Smooth muscle cell (in vitro differentiated cells): ENCODE measurements around the gene DENND1B. TPM values are rescaled to one million over a fixed set of nuclear protein-coding genes. Genes with fewer than 3 reads are reported as not detected.
A peak's percentile ranks its signal among the peaks of the same experiment; 100 is the strongest.

ENCODE experiments used
- DNase-seq: peaks from one replicate; lab custom pipeline; 2025; ENCODE audit not compliant: unreplicated experiment; lab: John Stamatoyannopoulos, UW
- H2AFZ ChIP-seq: fragments of 200-600 bp; sonication (generic); 2 replicates; pipeline ENCODE4 v1.6.0; 2016; ENCODE audit warnings: antibody characterized with exemption, low read depth, mild to moderate bottlenecking
- H3F3A ChIP-seq: fragments of 200-600 bp; sonication (generic); 2 replicates; pipeline ENCODE4 v1.6.0; 2017; ENCODE audit warnings: antibody characterized with exemption, low read depth
- H3K27ac ChIP-seq: fragments of 200-600 bp; sonication (generic); 2 replicates; pipeline ENCODE4 v1.5.1; 2016; ENCODE audit warnings: low read depth, mild to moderate bottlenecking
- H3K27me3 ChIP-seq: fragments of 200-600 bp; sonication (generic); 2 replicates; pipeline ENCODE4 v1.6.1; 2016; ENCODE audit warnings: low read depth, mild to moderate bottlenecking
- H3K36me3 ChIP-seq: fragments of 200-600 bp; sonication (generic); 2 replicates; pipeline ENCODE4 v1.5.1; 2016; ENCODE audit warnings: low read depth
- H3K4me1 ChIP-seq: fragments of 200-600 bp; sonication (generic); 2 replicates; pipeline ENCODE4 v1.5.1; 2016; ENCODE audit warnings: low read depth
- H3K4me2 ChIP-seq: fragments of 200-600 bp; sonication (generic); 2 replicates; pipeline ENCODE4 v1.6.0; 2016; ENCODE audit warnings: mild to moderate bottlenecking
- H3K4me3 ChIP-seq: fragments of 200-600 bp; sonication (generic); 2 replicates; pipeline ENCODE4 v1.5.1; 2016; ENCODE audit warnings: mild to moderate bottlenecking
- H3K79me2 ChIP-seq: fragments of 200-600 bp; sonication (generic); 2 replicates; pipeline ENCODE4 v1.6.0; 2016; ENCODE audit warnings: low read depth, mild to moderate bottlenecking
- H3K9ac ChIP-seq: fragments of 200-600 bp; sonication (generic); 2 replicates; pipeline ENCODE4 v1.6.0; 2016; ENCODE audit warnings: low read depth
- H3K9me3 ChIP-seq: fragments of 200-600 bp; sonication (generic); replicated peaks from 2 replicates; pipeline ENCODE4 v1.5.1; 2016; ENCODE audit warnings: low read depth
- H4K20me1 ChIP-seq: fragments of 200-600 bp; sonication (generic); 2 replicates; pipeline ENCODE4 v1.6.0; 2016; ENCODE audit warnings: low read depth
- CTCF ChIP-seq: fragments of 200-600 bp; sonication (generic); IDR thresholded peaks from 2 replicates; pipeline ENCODE4 v1.5.1; 2017; ENCODE audit warnings: borderline replicate concordance, mild to moderate bottlenecking, antibody characterized with exemption; ENCODE audit not compliant: insufficient read depth, poor library complexity, severe bottlenecking
- WGBS: methylation state at CpG from one replicate; pipeline ENCODE4 v1.1.7; 2016; ENCODE audit warnings: low lambda C conversion rate; 5-methylcytosine and 5-hydroxymethylcytosine counted together
- polyA plus RNA-seq: library from polyadenylated mRNA; unstranded; fragments of >200 nt; fragmentation: Nextera tagmentation; extraction: Ambion mirVana; gene quantifications from 2 replicates; pipeline ENCODE4 v1.2.1, GENCODE V29; 2016
- total RNA-seq: library from RNA; depleted of rRNA; stranded (reverse); fragments of >200 nt; gene quantifications from 2 replicates; pipeline ENCODE4 v1.2.3, GENCODE V29; 2014

Gene DENND1B
- total and polyA plus RNA-seq, 2 experiments from 2014 or later: 7.5 to 22.0 TPM

GRCh38 chr1:197521118-197521739, 254.1 kb downstream of the DENND1B start:
- Histone ChIP-seq H3K36me3 (no peaks in the 10 kb centered on the region), H3K4me2 (no peak overlapping the region), H2AFZ (no peak overlapping the region), H3K27ac (no peak overlapping the region), H4K20me1 (no peaks in the 10 kb centered on the region), H3K27me3 (no peaks in the 10 kb centered on the region), H3K9me3 (no peaks in the 10 kb centered on the region), H3K4me3 (no peak overlapping the region), H3K79me2 (no peaks in the 10 kb centered on the region), H3F3A (no peaks in the 10 kb centered on the region), H3K9ac (no peak overlapping the region), H3K4me1 (no peaks in the 10 kb centered on the region)
- peak; percentile 63 for TF ChIP-seq CTCF
- 19% methylated on average over 2 of the region's 2 CpGs for WGBS
- no peak for DNase-seq

GRCh38 chr1:197519741-197520334, 255.4 kb downstream of the DENND1B start:
- no peak overlapping the region for H3K4me2 ChIP-seq
- peak; percentile 37 for TF ChIP-seq CTCF
- 100% methylated on average over 1 of the region's 1 CpG for WGBS

GRCh38 chr1:197515421-197515820, 259.9 kb downstream of the DENND1B start:
- Histone ChIP-seq H3F3A (no peaks in the 10 kb centered on the region), H3K4me3 (no peak overlapping the region), H3K4me1 (no peaks in the 10 kb centered on the region), H4K20me1 (no peaks in the 10 kb centered on the region), H3K79me2 (no peaks in the 10 kb centered on the region), H2AFZ (no peak overlapping the region), H3K4me2 (no peak overlapping the region), H3K9me3 (no peaks in the 10 kb centered on the region), H3K9ac (no peak overlapping the region), H3K36me3 (no peaks in the 10 kb centered on the region), H3K27me3 (no peaks in the 10 kb centered on the region), H3K27ac (no peak overlapping the region)
- 73% methylated on average over 1 of the region's 1 CpG for WGBS
- no peak for TF ChIP-seq CTCF
- DNase-seq: no peak

More at GRCh38 chr1:197519741-197520334, 255.4 kb downstream of the DENND1B start:
- no peak overlapping the region for H2AFZ ChIP-seq
- H3K27ac ChIP-seq: no peak overlapping the region
- no peaks in the 10 kb centered on the region for H4K20me1 ChIP-seq
- H3K27me3 ChIP-seq: no peaks in the 10 kb centered on the region
- no peaks in the 10 kb centered on the region for H3K4me1 ChIP-seq
- H3F3A ChIP-seq: no peaks in the 10 kb centered on the region
- no peak overlapping the region for H3K9ac ChIP-seq
- no peaks in the 10 kb centered on the region for H3K36me3 ChIP-seq
- H3K4me3 ChIP-seq: no peak overlapping the region
- no peaks in the 10 kb centered on the region for H3K9me3 ChIP-seq
- DNase-seq: no peak
- H3K79me2 ChIP-seq: no peaks in the 10 kb centered on the region
